Astrocyte (in vitro differentiated cells and primary cell): ENCODE measurements around the gene LRP4.

Experiments used
- EZH2 ChIP-seq: IDR thresholded peaks from 2 replicates; pipeline ENCODE4 v1.6.1; 2012; ENCODE audit warnings: mild to moderate bottlenecking, low read length, inconsistent platforms; ENCODE audit not compliant: insufficient read depth
- TF ChIP-seq, protein P1 (sequence below): IDR thresholded peaks from 2 replicates; pipeline ENCODE4 v1.5.1; 2011; ENCODE audit warnings: low read depth, mild to moderate bottlenecking, inconsistent platforms, low read length, moderate library complexity; ENCODE audit not compliant: insufficient read depth

DNA sequence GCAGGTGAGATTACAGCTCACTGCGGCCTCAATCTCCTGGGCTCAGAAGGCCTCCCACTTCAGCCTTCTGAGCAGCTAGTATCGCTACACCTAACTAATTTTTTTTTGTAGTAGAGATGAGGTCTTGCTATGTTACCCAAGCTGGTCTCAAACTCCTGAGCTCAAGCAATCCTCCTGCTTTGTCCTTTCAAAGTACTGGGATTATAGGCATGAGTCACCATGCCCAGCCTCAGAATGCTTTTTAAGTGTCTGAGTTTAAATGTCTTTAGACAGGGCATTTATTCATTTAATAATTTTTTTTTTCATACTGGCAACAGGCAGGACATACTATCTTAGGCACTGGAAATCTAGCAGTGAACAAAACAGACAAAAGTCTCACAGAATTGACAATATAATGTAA, 27.7 kb downstream of the LRP4 start:
- TF ChIP-seq, protein P1, sequence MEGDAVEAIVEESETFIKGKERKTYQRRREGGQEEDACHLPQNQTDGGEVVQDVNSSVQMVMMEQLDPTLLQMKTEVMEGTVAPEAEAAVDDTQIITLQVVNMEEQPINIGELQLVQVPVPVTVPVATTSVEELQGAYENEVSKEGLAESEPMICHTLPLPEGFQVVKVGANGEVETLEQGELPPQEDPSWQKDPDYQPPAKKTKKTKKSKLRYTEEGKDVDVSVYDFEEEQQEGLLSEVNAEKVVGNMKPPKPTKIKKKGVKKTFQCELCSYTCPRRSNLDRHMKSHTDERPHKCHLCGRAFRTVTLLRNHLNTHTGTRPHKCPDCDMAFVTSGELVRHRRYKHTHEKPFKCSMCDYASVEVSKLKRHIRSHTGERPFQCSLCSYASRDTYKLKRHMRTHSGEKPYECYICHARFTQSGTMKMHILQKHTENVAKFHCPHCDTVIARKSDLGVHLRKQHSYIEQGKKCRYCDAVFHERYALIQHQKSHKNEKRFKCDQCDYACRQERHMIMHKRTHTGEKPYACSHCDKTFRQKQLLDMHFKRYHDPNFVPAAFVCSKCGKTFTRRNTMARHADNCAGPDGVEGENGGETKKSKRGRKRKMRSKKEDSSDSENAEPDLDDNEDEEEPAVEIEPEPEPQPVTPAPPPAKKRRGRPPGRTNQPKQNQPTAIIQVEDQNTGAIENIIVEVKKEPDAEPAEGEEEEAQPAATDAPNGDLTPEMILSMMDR = no peak
- no peak for TF ChIP-seq EZH2
